ENCODE results near the gene RAB34.
A peak's percentile ranks its signal among the peaks of the same experiment; 100 is the strongest.
"Not testable (repeated sequence)": the region's sequence is repeated elsewhere in the genome, so short reads cannot be mapped to it uniquely, and the experiment has no call there.

RAB34 gene

GRCh38 chr17:28728364-28729200 lies 10.9 kb upstream of the RAB34 start, which contains the start of gene NEK8:
Gene NEK8, plus strand, starts transcription at chr17:28728788. Its CDS starts 26 bp downstream, at chr17:28728814.
- DNase-seq (ENCODE audit: extremely low read depth in 1 of 2, low read depth in 1 of 2): peak; percentile 88 to 97

GRCh38 chr17:28726627-28727491 lies 9.2 kb upstream of the RAB34 start:
- peak; percentile 74 to 80 for DNase-seq (ENCODE audit: extremely low read depth in 1 of 2, low read depth in 1 of 2)

GRCh38 chr17:28726226-28726626 lies 8.6 kb upstream of the RAB34 start, which contains the start of gene TLCD1:
Gene TLCD1, minus strand, starts transcription at chr17:28726233. Its CDS starts 136 bp downstream, at chr17:28726097.
- peak in 1 of 2 donors; percentile 49 for DNase-seq (ENCODE audit: extremely low read depth in 1 of 2, low read depth in 1 of 2)

GRCh38 chr17:28725660-28726225 lies 8.1 kb upstream of the RAB34 start:
- DNase-seq (ENCODE audit: extremely low read depth in 1 of 2, low read depth in 1 of 2): no peak

- no peak for DNase-seq (ENCODE audit: extremely low read depth in 1 of 2, low read depth in 1 of 2)
These were observed 7.5 kb upstream of the RAB34 start for GRCh38 chr17:28725166-28725659.

- DNase-seq (ENCODE audit: extremely low read depth in 1 of 2, low read depth in 1 of 2): no peak
These were observed 7.0 kb upstream of the RAB34 start for GRCh38 chr17:28724500-28725165.

- not testable (repeated sequence) for DNase-seq (ENCODE audit: extremely low read depth in 1 of 2, low read depth in 1 of 2)
These were observed 6.3 kb upstream of the RAB34 start for GRCh38 chr17:28723836-28724499.

GRCh38 chr17:28723159-28723835 lies 5.6 kb upstream of the RAB34 start:
- DNase-seq (ENCODE audit: extremely low read depth in 1 of 2, low read depth in 1 of 2): no peak

- DNase-seq (ENCODE audit: extremely low read depth in 1 of 2, low read depth in 1 of 2): no peak
These were observed 4.9 kb upstream of the RAB34 start for GRCh38 chr17:28722417-28723158.

- not testable (repeated sequence) for DNase-seq (ENCODE audit: extremely low read depth in 1 of 2, low read depth in 1 of 2)
These were observed 3.3 kb upstream of the RAB34 start for GRCh38 chr17:28720997-28721329.

- DNase-seq (ENCODE audit: extremely low read depth in 1 of 2, low read depth in 1 of 2): no peak
These were observed 2.8 kb upstream of the RAB34 start for GRCh38 chr17:28720247-28720996.

GRCh38 chr17:28719021-28719433 lies 1.4 kb upstream of the RAB34 start:
- no peak for DNase-seq (ENCODE audit: extremely low read depth in 1 of 2, low read depth in 1 of 2)

- no peak for DNase-seq (ENCODE audit: extremely low read depth in 1 of 2, low read depth in 1 of 2)
These were observed 809 bp upstream of the RAB34 start for GRCh38 chr17:28718333-28719020.

- no peak for DNase-seq (ENCODE audit: extremely low read depth in 1 of 2, low read depth in 1 of 2)
These were observed 709 bp downstream of the RAB34 start for GRCh38 chr17:28716740-28717577.

GRCh38 chr17:28715217-28715616 lies 2.5 kb downstream of the RAB34 start:
- DNase-seq (ENCODE audit: extremely low read depth in 1 of 2, low read depth in 1 of 2): no peak

GRCh38 chr17:28714281-28714680 lies 3.4 kb downstream of the RAB34 start:
- no peak for DNase-seq (ENCODE audit: extremely low read depth in 1 of 2, low read depth in 1 of 2)

Measured in activated CD8-positive, alpha-beta memory T cell treated with anti-CD3 and anti-CD28 coated beads for 1 hour (primary cell).